Fibroblast of the aortic adventitia (primary cell): ENCODE results near the gene SRPX. TPM values are rescaled to one million over a fixed set of nuclear protein-coding genes. Genes with fewer than 3 reads are reported as not detected.
A peak's percentile ranks its signal among the peaks of the same experiment; 100 is the strongest.

Experiments
- DNase-seq: peaks from one replicate; pipeline ENCODE4 v3.0.0-alpha.2; 2010; ENCODE audit warnings: low read depth
- H3K4me3 ChIP-seq: 2 replicates; pipeline ENCODE4 v1.5.1; 2011; ENCODE audit warnings: low read depth, mild to moderate bottlenecking, control low read depth, low read length, moderate library complexity
- CTCF ChIP-seq: IDR thresholded peaks from 2 replicates; pipeline ENCODE4 v1.5.1; 2011; ENCODE audit warnings: mild to moderate bottlenecking, low read length, control low read depth, inconsistent platforms; ENCODE audit not compliant: insufficient read depth
- total RNA-seq: library from RNA; depleted of rRNA; stranded (reverse); fragments of >200 nt; gene quantifications from 2 replicates; pipeline ENCODE4 v1.2.3, GENCODE V29; 2012; ENCODE audit warnings: low replicate concordance

The SRPX gene
- total RNA-seq, 1 donor, result 242 TPM

DNA sequence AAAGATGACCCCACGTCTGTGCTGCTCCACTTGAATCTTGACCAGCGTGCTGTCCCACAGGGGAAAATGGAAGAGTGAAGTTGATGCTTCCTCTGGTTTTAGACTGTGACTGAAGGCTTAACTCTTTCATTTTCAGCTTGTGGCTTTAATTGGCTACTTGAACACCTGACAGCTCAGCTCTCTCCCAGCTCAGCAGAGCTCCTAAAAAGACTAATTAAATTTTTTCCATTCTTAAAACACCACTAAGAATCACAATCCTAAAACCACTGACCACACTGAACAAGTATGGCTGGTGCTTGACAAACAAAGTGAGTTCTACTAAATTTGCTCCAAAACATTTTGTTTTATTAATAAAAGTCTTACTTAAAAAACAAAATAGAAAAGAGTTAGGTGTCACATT is 71.7 kb downstream of the SRPX start:
- TF ChIP-seq CTCF, result no peak
- no peak overlapping the region for H3K4me3 ChIP-seq
- DNase-seq, result no peak

GRCh38 chrX:38142610-38143009 is 78.1 kb downstream of the SRPX start:
- H3K4me3 ChIP-seq, result no peak overlapping the region
- no peak for TF ChIP-seq CTCF
- peak; percentile 87 for DNase-seq

DNA sequence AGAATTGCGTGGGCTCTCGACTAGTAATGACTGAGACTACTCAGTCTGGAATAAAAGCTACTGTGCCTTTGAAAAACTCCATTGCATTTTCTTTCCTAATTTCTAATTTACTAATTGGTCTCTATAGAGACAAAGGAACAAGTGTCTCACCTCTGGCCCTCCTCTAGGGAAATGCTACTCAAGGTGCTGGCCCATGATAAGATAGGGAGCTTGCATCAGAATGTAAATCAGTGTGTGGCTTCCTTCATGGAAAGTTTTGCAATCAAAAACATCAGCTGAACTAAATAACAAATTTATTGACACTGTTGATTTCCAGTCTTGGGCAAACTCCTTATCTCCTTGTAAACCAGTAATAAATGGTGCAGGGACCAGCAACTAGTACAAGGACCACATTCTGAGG is 81.8 kb downstream of the SRPX start:
- H3K4me3 ChIP-seq, result no peak overlapping the region
- no peak for TF ChIP-seq CTCF
- no peak for DNase-seq

GRCh38 chrX:38138157-38138891 is 82.3 kb downstream of the SRPX start:
- no peak overlapping the region for H3K4me3 ChIP-seq
- TF ChIP-seq CTCF, result no peak
- no peak for DNase-seq

- TF ChIP-seq CTCF, result no peak
- H3K4me3 ChIP-seq, result no peak overlapping the region
- DNase-seq, result no peak
Measured at GRCh38 chrX:38129366-38129765, 91.3 kb downstream of the SRPX start.

- no peak for DNase-seq
- TF ChIP-seq CTCF, result no peak
- H3K4me3 ChIP-seq, result no peak overlapping the region
Measured at GRCh38 chrX:38127961-38128360, 92.7 kb downstream of the SRPX start.

- TF ChIP-seq CTCF, result no peak
- DNase-seq, result no peak
- no peak overlapping the region for H3K4me3 ChIP-seq
Measured at GRCh38 chrX:38126179-38126578, 94.5 kb downstream of the SRPX start.
